Ovary (tissue), 9 donors: ENCODE data around the gene CERKL. TPM values are rescaled to one million over a fixed set of nuclear protein-coding genes. Genes with fewer than 3 reads are reported as not detected.

Source experiments
- DNase-seq, 5 donors: peaks; one replicate each; pipeline ENCODE4 v3.0.0-alpha.2; 2019 to 2020
- H3K27ac ChIP-seq, 2 donors: fragments of 200-600 bp; one replicate each; pipeline versions ENCODE4 v1.5.1 to v1.8.0; 2019 to 2022
- H3K27me3 ChIP-seq: fragments of 200-600 bp; one replicate; pipeline ENCODE4 v1.8.0; 2022
- H3K36me3 ChIP-seq: fragments of 200-600 bp; sonication (generic); one replicate; pipeline ENCODE4 v1.5.1; 2019
- H3K4me1 ChIP-seq: one replicate; pipeline ENCODE4 v1.8.1; 2013; ENCODE audit warnings: mild to moderate bottlenecking, moderate library complexity; ENCODE audit not compliant: insufficient read depth
- H3K4me3 ChIP-seq: fragments of 200-600 bp; sonication (generic); one replicate; pipeline ENCODE4 v1.5.1; 2017
- H3K9me3 ChIP-seq, 2 donors: fragments of 200-600 bp in 1 of 2; sonication (generic) in 1 of 2; one replicate each; pipeline versions ENCODE4 v1.5.1 to v1.8.1; 2013 to 2019; ENCODE audit warnings: mild to moderate bottlenecking in 1 of 2, moderate library complexity in 1 of 2
- CTCF ChIP-seq, 3 donors: fragments of 450-650 bp in 2 of 3; fragments of 200-600 bp in 1 of 3; IDR thresholded peaks; one replicate each; pipeline versions ENCODE4 v1.5.1 to v1.8.0; 2016 to 2022; ENCODE audit warnings: antibody characterized with exemption in 3 of 3, mild to moderate bottlenecking in 1 of 3
- EP300 ChIP-seq: sonication (generic); formaldehyde crosslinking; IDR thresholded peaks from one replicate; pipeline ENCODE4 v1.6.1; 2017; ENCODE audit warnings: antibody characterized with exemption
- POLR2A ChIP-seq: fragments of 450-650 bp; IDR thresholded peaks from one replicate; pipeline ENCODE4 v1.6.1; 2017; ENCODE audit warnings: antibody characterized with exemption, mild to moderate bottlenecking, moderate library complexity
- WGBS, 3 donors: extraction: QIAGEN DNeasy Blood & Tissue Kit in 1 of 3; methylation state at CpG; one replicate each; pipeline versions ENCODE4 v1.1.5 to v1.1.7; 2013 to 2017; 5-methylcytosine and 5-hydroxymethylcytosine counted together
- intact Hi-C, 4 donors: fragments of 100-400 bp; cut with DNase I; formaldehyde crosslinking; loops; one replicate each; pipeline versions ENCODE4 v1.11.0 to v1.15.1; 2022 to 2023
- polyA plus RNA-seq, 2 donors: library from polyadenylated mRNA; stranded (reverse); fragments of 200-250 nt in 1 of 2; fragments of 350-450 nt in 1 of 2; fragmentation: Illumina TruSeq in 1 of 2; extraction: RNeasy Lipid Tissue Mini Kit (QIAGEN cat#74804) in 1 of 2; gene quantifications; one replicate each; pipeline ENCODE4 v1.2.3, GENCODE V29; 2013 to 2014
- total RNA-seq, 7 donors: library from RNA; depleted of rRNA in 2 of 7; stranded (reverse); fragments of >200 nt in 2 of 7; fragmentation: NEBNext Ultra II Directional in 3 of 7; extraction: Animal tissue kit (Norgen Biotek cat#: 25700) in 3 of 7; gene quantifications; one replicate each; pipeline versions ENCODE4 v1.1.0 to v1.2.4, GENCODE V29; 2016 to 2023
- donor health status: DM: no; HTN: no; CAD: no; lungs with moderate emphysema.
- donor health status: DM: no; HTN: no; CAD: no.
- donor health status: Bipolar disorder and iron deficiency.
- donor health status: DM: yes; HTN: yes; CAD: no.
- donor health status: DM: no; HTN: no; CAD: no.
- donor health status: DM: yes; HTN: yes; CAD: no.

Gene CERKL
- total and polyA plus RNA-seq, 9 donors = 0.11 to 6.5 (median 0.22) TPM; not detected in 2

- DNase-seq = no peak
- Histone ChIP-seq H3K9me3 (no peaks in the 10 kb centered on the region), H3K27ac (no peak overlapping the region), H3K4me3 (no peak overlapping the region), H3K4me1 (no peaks in the 10 kb centered on the region), H3K27me3 (no peaks in the 10 kb centered on the region), H3K36me3 (no peaks in the 10 kb centered on the region)
- 71 to 79% (median 71%) methylated on average over 2 of the region's 2 CpGs for WGBS, 3 donors
- no peak for TF ChIP-seq CTCF (IDR thresholded peaks at IDR 0.05)
- no peak for TF ChIP-seq POLR2A
- no peak for TF ChIP-seq EP300
- intact Hi-C loops = loop anchor here in 1 of 4 donors (5.0 kb wide), 1 partner anchor 1438 kb away; no protein-coding TSS in a partner anchor
Measured at GRCh38 chr2:181589779-181590178, 67.1 kb downstream of the CERKL start.

GRCh38 chr2:181588546-181588945 lies 68.4 kb downstream of the CERKL start:
- intact Hi-C loops = loop anchor here in 1 of 4 donors (5.0 kb wide), 1 partner anchor 1439 kb away; no protein-coding TSS in a partner anchor
- no peak for DNase-seq
- Histone ChIP-seq H3K27ac (no peak overlapping the region), H3K27me3 (no peaks in the 10 kb centered on the region), H3K4me3 (no peak overlapping the region), H3K36me3 (no peaks in the 10 kb centered on the region), H3K9me3 (no peaks in the 10 kb centered on the region), H3K4me1 (no peaks in the 10 kb centered on the region)
- 83 to 89% (median 86%) methylated on average over 3 of the region's 3 CpGs for WGBS, 3 donors
- TF ChIP-seq POLR2A = no peak
- TF ChIP-seq EP300 = no peak

- Histone ChIP-seq H3K27ac (no peak overlapping the region), H3K27me3 (no peaks in the 10 kb centered on the region), H3K9me3 (no peaks in the 10 kb centered on the region), H3K36me3 (no peaks in the 10 kb centered on the region), H3K4me1 (no peaks in the 10 kb centered on the region), H3K4me3 (no peak overlapping the region)
- intact Hi-C loops = loop anchor here in 1 of 4 donors (5.0 kb wide), 1 partner anchor 1441 kb away; no protein-coding TSS in a partner anchor
- no peak for TF ChIP-seq EP300
- no peak for TF ChIP-seq POLR2A
- TF ChIP-seq CTCF (IDR thresholded peaks at IDR 0.05) = no peak
- 35 to 54% (median 43%) methylated on average over 4 of the region's 4 CpGs for WGBS, 3 donors
- no peak for DNase-seq
Measured at GRCh38 chr2:181586569-181587081, 70.3 kb downstream of the CERKL start.

- no peaks in the 10 kb centered on the region for H3K4me1 ChIP-seq
- no peaks in the 10 kb centered on the region for H3K9me3 ChIP-seq
- no peaks in the 10 kb centered on the region for H3K27me3 ChIP-seq
- DNase-seq = no peak
- H3K27ac ChIP-seq = no peak overlapping the region
- WGBS, 3 donors = 44 to 53% (median 48%) methylated on average over 3 of the region's 3 CpGs
- no peaks in the 10 kb centered on the region for H3K36me3 ChIP-seq
- no peak for TF ChIP-seq POLR2A
- no peak for TF ChIP-seq CTCF (IDR thresholded peaks at IDR 0.05)
- intact Hi-C loops = loop anchor here in 1 of 4 donors (5.0 kb wide), 1 partner anchor 1442 kb away; no protein-coding TSS in a partner anchor
- no peak overlapping the region for H3K4me3 ChIP-seq
Measured at GRCh38 chr2:181585732-181586131, 71.2 kb downstream of the CERKL start.

- no peaks in the 10 kb centered on the region for H3K27me3 ChIP-seq
- 67 to 85% (median 68%) methylated on average over 2 of the region's 2 CpGs for WGBS, 3 donors
- no peak overlapping the region for H3K4me3 ChIP-seq
- TF ChIP-seq CTCF (IDR thresholded peaks at IDR 0.05) = no peak
- H3K36me3 ChIP-seq = no peaks in the 10 kb centered on the region
- H3K27ac ChIP-seq = no peak overlapping the region
- no peaks in the 10 kb centered on the region for H3K9me3 ChIP-seq
- intact Hi-C loops = no loop called here
- H3K4me1 ChIP-seq = no peaks in the 10 kb centered on the region
- DNase-seq = no peak
Measured at GRCh38 chr2:181581534-181581933, 75.4 kb downstream of the CERKL start.
